ENCODE data around the gene DNASE1L2. TPM values are rescaled to one million over a fixed set of nuclear protein-coding genes. Genes with fewer than 3 reads are reported as not detected.
A peak's percentile ranks its signal among the peaks of the same experiment; 100 is the strongest.

Gene DNASE1L2
- total and polyA plus RNA-seq, 5 experiments from 2014 or later: 1.4 to 1.6 TPM; not detected in 3

GRCh38 chr16:2278956-2279800 lies 42.9 kb downstream of the DNASE1L2 start:
- POLR2A ChIA-PET: interaction anchor here (0.9 kb wide), 1 partner anchor 10 kb away, joined by 4 read pairs; no protein-coding TSS in a partner anchor
- Mint-ChIP-seq H3K27ac (no peak overlapping the region), H3K4me3 (no peak overlapping the region), H3K9me3 (no peaks in the 10 kb centered on the region), H3K27me3 (no peaks in the 10 kb centered on the region), H3K4me1 (peaks cover 0 to 2% (median 0%) of the 10 kb centered on the region in 4 donors), H3K36me3 (no peaks in the 10 kb centered on the region)
- ATAC-seq (no peak), DNase-seq (no peak)

GRCh38 chr16:2280461-2280860 lies 44.2 kb downstream of the DNASE1L2 start:
- H3K4me1 Mint-ChIP-seq: peaks cover 0 to 2% (median 0%) of the 10 kb centered on the region in 4 donors
- no peaks in the 10 kb centered on the region for H3K27me3 Mint-ChIP-seq
- no peak for ATAC-seq
- no peak overlapping the region for H3K4me3 Mint-ChIP-seq
- H3K36me3 Mint-ChIP-seq: no peaks in the 10 kb centered on the region
- no peak for DNase-seq
- no peaks in the 10 kb centered on the region for H3K9me3 Mint-ChIP-seq
- POLR2A ChIA-PET: no interaction called here
- H3K27ac Mint-ChIP-seq: peak overlapping the region in 1 of 10 donors; percentile 16

GRCh38 chr16:2280981-2281542 lies 44.8 kb downstream of the DNASE1L2 start:
- H3K27ac Mint-ChIP-seq: peak overlapping the region in 2 of 10 donors; percentile 15 to 16
- no peaks in the 10 kb centered on the region for H3K36me3 Mint-ChIP-seq
- POLR2A ChIA-PET: no interaction called here
- H3K4me1 Mint-ChIP-seq: peaks cover 0 to 2% (median 0%) of the 10 kb centered on the region in 4 donors
- ATAC-seq: no peak
- no peak for DNase-seq
- H3K27me3 Mint-ChIP-seq: no peaks in the 10 kb centered on the region
- H3K4me3 Mint-ChIP-seq: no peak overlapping the region
- no peaks in the 10 kb centered on the region for H3K9me3 Mint-ChIP-seq

- H3K27me3 Mint-ChIP-seq: no peaks in the 10 kb centered on the region
- H3K36me3 Mint-ChIP-seq: no peaks in the 10 kb centered on the region
- no peak overlapping the region for H3K4me3 Mint-ChIP-seq
- no peaks in the 10 kb centered on the region for H3K9me3 Mint-ChIP-seq
- no peak for DNase-seq
- POLR2A ChIA-PET: no interaction called here
- H3K4me1 Mint-ChIP-seq: peaks cover 0 to 2% (median 0%) of the 10 kb centered on the region in 4 donors
- no peak overlapping the region for H3K27ac Mint-ChIP-seq
- ATAC-seq: no peak
Observed at GRCh38 chr16:2282262-2282661, 46.0 kb downstream of the DNASE1L2 start.

GRCh38 chr16:2282866-2283555 lies 46.8 kb downstream of the DNASE1L2 start:
- peak overlapping the region in 1 of 10 donors; percentile 13 for H3K27ac Mint-ChIP-seq
- DNase-seq (no peak), ATAC-seq (no peak)
- no peaks in the 10 kb centered on the region for H3K27me3 Mint-ChIP-seq
- POLR2A ChIA-PET: no interaction called here
- H3K4me1 Mint-ChIP-seq: no peaks in the 10 kb centered on the region
- no peak overlapping the region for H3K4me3 Mint-ChIP-seq
- no peaks in the 10 kb centered on the region for H3K9me3 Mint-ChIP-seq
- no peaks in the 10 kb centered on the region for H3K36me3 Mint-ChIP-seq

GRCh38 chr16:2284001-2284770 lies 47.9 kb downstream of the DNASE1L2 start:
- Mint-ChIP-seq H3K4me3 (no peak overlapping the region), H3K36me3 (no peaks in the 10 kb centered on the region), H3K27ac (no peak overlapping the region), H3K9me3 (no peaks in the 10 kb centered on the region), H3K4me1 (no peaks in the 10 kb centered on the region), H3K27me3 (no peaks in the 10 kb centered on the region)
- POLR2A ChIA-PET: no interaction called here
- DNase-seq (no peak), ATAC-seq (no peak)

GRCh38 chr16:2284797-2285576 lies 48.7 kb downstream of the DNASE1L2 start:
- H3K4me3 Mint-ChIP-seq: no peak overlapping the region
- DNase-seq: no peak
- no peaks in the 10 kb centered on the region for H3K4me1 Mint-ChIP-seq
- no peaks in the 10 kb centered on the region for H3K9me3 Mint-ChIP-seq
- no peaks in the 10 kb centered on the region for H3K27me3 Mint-ChIP-seq
- no peak overlapping the region for H3K27ac Mint-ChIP-seq
- ATAC-seq: no peak
- POLR2A ChIA-PET: no interaction called here
- H3K36me3 Mint-ChIP-seq: no peaks in the 10 kb centered on the region

GRCh38 chr16:2285731-2286191 lies 49.5 kb downstream of the DNASE1L2 start:
- Mint-ChIP-seq H3K4me1 (no peaks in the 10 kb centered on the region), H3K27me3 (no peaks in the 10 kb centered on the region), H3K36me3 (peaks cover 0 to 2% (median 0%) of the 10 kb centered on the region in 3 donors), H3K27ac (peak overlapping the region in 1 of 10 donors; percentile 34), H3K4me3 (no peak overlapping the region), H3K9me3 (no peaks in the 10 kb centered on the region)
- POLR2A ChIA-PET: no interaction called here
- DNase-seq: no peak
- no peak for ATAC-seq

- POLR2A ChIA-PET: no interaction called here
- ATAC-seq (no peak), DNase-seq (no peak)
- Mint-ChIP-seq H3K27ac (no peak overlapping the region), H3K4me1 (no peaks in the 10 kb centered on the region), H3K4me3 (no peak overlapping the region), H3K27me3 (no peaks in the 10 kb centered on the region), H3K9me3 (no peaks in the 10 kb centered on the region), H3K36me3 (peaks cover 0 to 3% (median 0%) of the 10 kb centered on the region in 3 donors)
Observed at GRCh38 chr16:2286550-2286949, 50.3 kb downstream of the DNASE1L2 start.

- Mint-ChIP-seq H3K4me3 (no peak overlapping the region), H3K9me3 (no peaks in the 10 kb centered on the region), H3K4me1 (no peaks in the 10 kb centered on the region), H3K27me3 (no peaks in the 10 kb centered on the region), H3K27ac (no peak overlapping the region), H3K36me3 (peaks cover 0 to 9% (median 0%) of the 10 kb centered on the region in 3 donors)
- ATAC-seq (no peak), DNase-seq (no peak)
- POLR2A ChIA-PET: no interaction called here
Observed at GRCh38 chr16:2287916-2288547, 51.8 kb downstream of the DNASE1L2 start.

Data from naive thymus-derived CD8-positive, alpha-beta T cell (primary cell).